ENCODE measurements around the gene SERPINA12. TPM values are rescaled to one million over a fixed set of nuclear protein-coding genes. Genes with fewer than 3 reads are reported as not detected.

SERPINA12 gene
- total RNA-seq, 1 experiment from 2014 or later: not detected

DNA sequence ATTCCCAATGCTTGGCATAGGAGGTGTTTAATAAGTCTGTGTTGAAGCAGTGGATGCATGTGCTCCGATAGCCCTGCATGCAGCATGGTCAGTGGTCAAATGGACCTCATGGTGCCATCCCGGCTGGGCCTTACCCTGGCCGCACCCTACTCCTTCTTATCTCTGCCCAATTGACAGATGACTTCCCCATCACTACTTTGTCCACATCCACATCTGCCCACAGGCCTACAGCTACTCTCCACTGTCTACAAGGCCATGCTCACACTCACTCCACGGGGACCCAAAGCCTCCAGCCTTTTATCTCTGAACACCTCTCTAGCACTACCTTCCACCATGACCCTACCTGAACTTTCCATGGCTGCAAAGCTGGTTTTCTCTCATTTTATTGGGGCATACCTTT, 68.1 kb downstream of the SERPINA12 start:
- no peaks in the 10 kb centered on the region for H3K9me3 ChIP-seq (replicated peaks)
- H3K4me1 ChIP-seq (replicated peaks): no peaks in the 10 kb centered on the region
- H3K27ac ChIP-seq: no peak overlapping the region
- no peak for DNase-seq (ENCODE audit: low read depth in 1 of 2, low spot score in 2 of 2)
- no peaks in the 10 kb centered on the region for H3K27me3 ChIP-seq (replicated peaks)
- H3K4me3 ChIP-seq: no peak overlapping the region
- no peaks in the 10 kb centered on the region for H3K36me3 ChIP-seq

DNA sequence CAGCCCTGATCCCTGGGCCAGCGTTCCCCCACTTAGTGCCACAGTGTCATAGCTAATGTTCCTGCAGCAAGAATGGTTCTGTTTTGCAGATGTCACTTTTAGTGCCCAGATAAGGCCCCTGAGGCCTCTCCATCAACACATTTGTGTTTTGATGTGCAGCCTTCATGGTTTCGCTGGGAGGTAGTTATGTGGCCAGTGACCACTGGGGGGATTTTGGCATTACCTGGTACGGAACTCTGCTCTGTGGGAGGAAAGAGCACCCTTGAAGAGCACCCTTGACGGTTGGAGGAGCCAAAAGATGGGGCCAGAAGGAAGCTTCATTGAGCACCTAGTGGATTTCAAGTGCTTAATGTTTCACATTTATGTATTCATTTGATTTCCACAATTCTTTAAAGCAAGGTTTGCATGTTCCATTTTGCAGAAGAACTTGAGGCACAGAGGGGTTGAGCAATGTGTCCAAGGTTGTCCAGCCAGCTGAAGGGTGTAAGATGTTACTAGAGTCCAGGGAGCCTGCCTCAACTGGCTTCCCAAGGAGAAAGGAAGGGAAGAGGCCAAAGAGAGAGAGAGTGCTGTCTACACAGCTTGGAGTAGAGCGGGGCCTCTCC, 69.7 kb downstream of the SERPINA12 start:
- no peaks in the 10 kb centered on the region for H3K27me3 ChIP-seq (replicated peaks)
- H3K4me3 ChIP-seq: no peak overlapping the region
- no peaks in the 10 kb centered on the region for H3K36me3 ChIP-seq
- no peaks in the 10 kb centered on the region for H3K9me3 ChIP-seq (replicated peaks)
- no peak for DNase-seq (ENCODE audit: low read depth in 1 of 2, low spot score in 2 of 2)
- H3K4me1 ChIP-seq (replicated peaks): no peaks in the 10 kb centered on the region
- no peak overlapping the region for H3K27ac ChIP-seq

Other genes starting within 250 kb of the SERPINA12 start
- gene SERPINA10, start 216.2 kb downstream of the SERPINA12 start, total RNA-seq (2014; rRNA removed; shearing (Covaris generic)): not detected in 2 replicates
- gene SERPINA6, start 186.1 kb downstream of the SERPINA12 start, total RNA-seq (2014; rRNA removed; shearing (Covaris generic)): not detected in 2 replicates
- not detected in 2 replicates for gene SERPINA2, start 142.8 kb downstream of the SERPINA12 start, total RNA-seq (2014; rRNA removed; shearing (Covaris generic))
- gene SERPINA1, start 120.9 kb downstream of the SERPINA12 start, total RNA-seq (2014; rRNA removed; shearing (Covaris generic)): 3.9 and 6.9 TPM in 2 replicates
- gene SERPINA11, start 56.7 kb downstream of the SERPINA12 start, total RNA-seq (2014; rRNA removed; shearing (Covaris generic)): not detected in 2 replicates
- gene SERPINA9, start 33.3 kb downstream of the SERPINA12 start, total RNA-seq (2014; rRNA removed; shearing (Covaris generic)): not detected in 2 replicates
- not detected in 2 replicates for gene SERPINA4, start 52.0 kb upstream of the SERPINA12 start, total RNA-seq (2014; rRNA removed; shearing (Covaris generic))
- gene SERPINA5, start 72.0 kb upstream of the SERPINA12 start, total RNA-seq (2014; rRNA removed; shearing (Covaris generic)): 0.42 TPM in 1 of 2 replicates, not detected in the other
- gene SERPINA3, start 102.9 kb upstream of the SERPINA12 start, total RNA-seq (2014; rRNA removed; shearing (Covaris generic)): 0.13 and 0.95 TPM in 2 replicates

Measured in SJSA1 (cell line).